A673 (cell line): Measurements from ENCODE around the gene SATB2.

Source experiments
- CTCF ChIP-seq: fragments of 300-800, 200-600 bp; sonication (generic); conservative IDR thresholded peaks from 2 replicates; pipeline ENCODE4 v1.5.1; 2017; ENCODE audit warnings: low read depth, mild to moderate bottlenecking, antibody characterized with exemption, low read length, moderate library complexity, mixed read lengths
- EZH2 ChIP-seq: fragments of 200-600 bp; sonication (generic); IDR thresholded peaks from 2 replicates; pipeline ENCODE4 v1.6.1; 2017; ENCODE audit warnings: borderline replicate concordance, low read depth, mild to moderate bottlenecking, mixed read lengths, antibody characterized with exemption, low read length; ENCODE audit not compliant: poor library complexity, severe bottlenecking

- TF ChIP-seq CTCF (no peak), EZH2 (no peak)
Observed at GRCh38 chr2:199307461-199307860, 150.3 kb downstream of the SATB2 start.
